B cell (primary cell): ENCODE results near the gene CTXN3.

Experiments
- CTCF ChIP-seq: fragments of 200-600 bp; IDR thresholded peaks from one replicate; pipeline ENCODE4 v1.8.0; 2022; ENCODE audit warnings: antibody characterized with exemption, mild to moderate bottlenecking
- EZH2 ChIP-seq: IDR thresholded peaks from 2 replicates; pipeline ENCODE4 v1.6.1; 2012; ENCODE audit warnings: borderline replicate concordance, low read depth, mild to moderate bottlenecking, moderate library complexity, low read length; ENCODE audit not compliant: insufficient read depth, poor library complexity, severe bottlenecking

- TF ChIP-seq CTCF (no peak), EZH2 (no peak)
Observed at GRCh38 chr5:127615916-127616315, 33.0 kb upstream of the CTXN3 start.
